ENCODE measurements around the gene OR5T1.

The OR5T1 gene

GRCh38 chr11:56307836-56308235, 33.9 kb downstream of the OR5T1 start:
- H3K36me3 ChIP-seq: no peaks in the 10 kb centered on the region
- H3K4me3 ChIP-seq (ENCODE audit: low read depth, low read length): no peak overlapping the region
- no peak for TF ChIP-seq CTCF (IDR thresholded peaks at IDR 0.05; ENCODE audit: low read depth, low read length)
- H3K9me3 ChIP-seq (ENCODE audit: severe bottlenecking): no peaks in the 10 kb centered on the region
- no peak overlapping the region for H3K27ac ChIP-seq
- peaks cover 14% of the 10 kb centered on the region for H3K27me3 ChIP-seq (ENCODE audit: insufficient read depth, low read depth, severe bottlenecking)
- DNase-seq: no peak

GRCh38 chr11:56314844-56315243, 40.9 kb downstream of the OR5T1 start, which contains the start of gene OR8K3:
OR8K3 (plus strand) TSS chr11:56315144; CDS start chr11:56318307, 3,163 bp downstream.
- Histone ChIP-seq H3K36me3 (no peaks in the 10 kb centered on the region), H3K9me3 (ENCODE audit: severe bottlenecking) (no peaks in the 10 kb centered on the region), H3K27ac (no peak within 1 kb of the TSS), H3K4me3 (ENCODE audit: low read depth, low read length) (no peak within 1 kb of the TSS), H3K27me3 (ENCODE audit: insufficient read depth, low read depth, severe bottlenecking) (peaks cover 26% of the 10 kb centered on the region)
- no peak for TF ChIP-seq CTCF (IDR thresholded peaks at IDR 0.05; ENCODE audit: low read depth, low read length)
- DNase-seq: no peak

Measured in WERI-Rb-1 (cell line).